GM12873 (cell line): ENCODE results near the gene NTSR1.

Source experiments
- TF ChIP-seq, protein P1 (sequence below): IDR thresholded peaks from 2 replicates; pipeline ENCODE4 v1.5.1; 2012; ENCODE audit warnings: low read depth, mild to moderate bottlenecking, moderate library complexity, low read length, control low read depth; ENCODE audit not compliant: insufficient read depth; ENCODE audit errors: missing control alignments

NTSR1 gene

DNA sequence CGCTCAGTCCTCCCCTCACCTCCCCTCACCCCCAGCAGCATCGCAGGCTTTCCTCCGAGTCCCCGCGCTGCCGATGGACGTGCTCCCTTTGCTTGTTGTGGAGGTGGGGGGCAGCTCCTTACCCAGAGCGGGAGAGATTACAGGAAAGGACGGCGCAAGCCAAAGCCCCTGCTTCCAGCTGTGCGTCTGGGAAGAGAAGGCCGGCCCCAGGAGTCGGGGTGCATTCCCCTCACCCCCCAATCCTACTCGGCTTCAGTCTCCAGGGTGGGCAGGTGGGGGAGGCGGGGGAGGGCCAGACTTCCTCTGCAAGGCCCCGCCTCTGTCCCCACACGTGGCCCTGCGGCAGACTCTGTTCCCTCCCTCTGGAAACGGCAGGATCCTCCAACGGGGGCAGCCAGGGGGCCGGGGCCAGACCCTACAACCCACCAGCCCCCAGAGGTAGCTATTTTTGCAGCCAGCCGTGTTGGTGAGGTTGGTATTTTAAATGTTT, 43.6 kb downstream of the NTSR1 start:
- TF ChIP-seq, protein P1, sequence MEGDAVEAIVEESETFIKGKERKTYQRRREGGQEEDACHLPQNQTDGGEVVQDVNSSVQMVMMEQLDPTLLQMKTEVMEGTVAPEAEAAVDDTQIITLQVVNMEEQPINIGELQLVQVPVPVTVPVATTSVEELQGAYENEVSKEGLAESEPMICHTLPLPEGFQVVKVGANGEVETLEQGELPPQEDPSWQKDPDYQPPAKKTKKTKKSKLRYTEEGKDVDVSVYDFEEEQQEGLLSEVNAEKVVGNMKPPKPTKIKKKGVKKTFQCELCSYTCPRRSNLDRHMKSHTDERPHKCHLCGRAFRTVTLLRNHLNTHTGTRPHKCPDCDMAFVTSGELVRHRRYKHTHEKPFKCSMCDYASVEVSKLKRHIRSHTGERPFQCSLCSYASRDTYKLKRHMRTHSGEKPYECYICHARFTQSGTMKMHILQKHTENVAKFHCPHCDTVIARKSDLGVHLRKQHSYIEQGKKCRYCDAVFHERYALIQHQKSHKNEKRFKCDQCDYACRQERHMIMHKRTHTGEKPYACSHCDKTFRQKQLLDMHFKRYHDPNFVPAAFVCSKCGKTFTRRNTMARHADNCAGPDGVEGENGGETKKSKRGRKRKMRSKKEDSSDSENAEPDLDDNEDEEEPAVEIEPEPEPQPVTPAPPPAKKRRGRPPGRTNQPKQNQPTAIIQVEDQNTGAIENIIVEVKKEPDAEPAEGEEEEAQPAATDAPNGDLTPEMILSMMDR, result no peak

DNA sequence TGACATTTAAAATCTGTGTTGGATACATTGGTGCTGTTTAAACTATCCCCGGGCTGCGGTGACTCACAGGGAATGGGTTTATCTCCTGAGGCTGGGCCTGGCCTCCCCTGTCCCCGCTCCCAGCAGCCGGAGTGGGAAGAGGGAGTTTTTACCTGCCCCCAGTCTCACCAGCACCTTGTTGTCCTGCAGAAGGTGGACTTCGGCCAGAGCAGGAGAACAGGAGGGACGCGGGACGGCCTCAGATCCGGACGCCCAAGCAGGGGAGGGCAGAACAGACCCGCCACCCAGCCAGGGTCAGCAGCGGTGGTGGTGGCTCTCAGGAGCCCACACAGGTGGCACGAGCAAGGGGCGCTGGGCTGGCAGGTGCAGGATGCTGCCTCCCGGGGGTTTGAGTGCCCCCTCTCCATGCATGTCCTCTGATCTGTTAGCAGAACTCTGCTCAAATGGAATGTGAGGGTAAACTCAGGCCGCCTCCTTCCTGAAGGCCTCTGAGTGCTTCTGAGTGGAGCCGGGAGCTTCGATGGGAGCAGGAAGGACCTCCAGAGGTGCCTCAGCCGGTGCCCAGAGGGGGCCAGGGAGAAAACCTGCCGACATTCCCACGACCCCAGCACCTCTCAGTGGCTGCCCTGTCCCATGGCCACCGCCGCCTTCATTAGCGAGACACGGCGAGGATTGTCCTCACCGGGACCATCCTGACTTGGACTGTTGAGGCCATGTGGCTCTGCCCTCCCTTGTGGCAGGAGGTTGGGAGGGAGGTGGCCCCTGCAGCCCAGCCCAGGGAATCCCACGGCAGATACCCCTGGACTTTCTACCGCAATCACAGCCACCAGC, 44.2 kb downstream of the NTSR1 start:
- TF ChIP-seq, protein P1, result no peak

DNA sequence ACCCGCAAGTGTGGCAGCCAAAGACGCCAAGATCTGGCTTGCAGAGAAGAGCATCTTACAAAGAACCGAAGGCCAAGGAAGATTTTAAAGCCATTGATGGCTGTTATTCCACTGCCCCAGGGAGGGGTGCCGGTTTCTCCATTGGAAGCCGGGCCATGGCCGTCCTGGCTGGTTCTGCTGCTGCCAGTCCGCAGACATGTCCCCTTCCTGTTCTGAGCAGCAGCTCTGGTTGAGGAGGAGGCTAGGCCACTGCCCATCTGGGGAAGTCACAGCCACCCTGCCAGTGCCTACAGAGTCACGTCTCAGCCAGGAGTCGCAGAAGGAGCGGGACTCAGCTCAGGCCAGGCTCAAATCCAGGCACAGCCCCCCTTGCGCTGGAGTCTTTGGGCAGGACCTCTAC, 45.0 kb downstream of the NTSR1 start:
- TF ChIP-seq, protein P1, result no peak

- TF ChIP-seq, protein P1, result no peak
Observed at GRCh38 chr20:62754122-62754990, 45.7 kb downstream of the NTSR1 start.

DNA sequence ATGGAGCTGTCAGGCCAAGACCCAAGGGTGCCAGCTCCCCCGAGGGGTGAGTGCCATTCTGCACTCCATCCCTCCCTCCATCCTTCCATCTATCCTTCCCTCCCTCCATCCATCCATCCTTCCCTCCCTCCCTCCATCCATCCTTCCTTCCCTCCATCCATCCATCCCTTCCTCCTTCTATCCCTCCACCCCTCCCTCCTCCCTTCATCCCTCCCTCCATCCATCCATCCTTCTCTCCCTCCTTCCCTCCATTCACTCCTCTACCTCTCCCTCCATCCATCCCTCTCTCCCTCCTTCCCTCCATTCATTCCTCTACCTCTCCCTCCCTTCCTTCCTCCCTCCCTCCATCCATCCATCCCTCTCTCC, 46.3 kb downstream of the NTSR1 start:
- TF ChIP-seq, protein P1, result no peak

DNA sequence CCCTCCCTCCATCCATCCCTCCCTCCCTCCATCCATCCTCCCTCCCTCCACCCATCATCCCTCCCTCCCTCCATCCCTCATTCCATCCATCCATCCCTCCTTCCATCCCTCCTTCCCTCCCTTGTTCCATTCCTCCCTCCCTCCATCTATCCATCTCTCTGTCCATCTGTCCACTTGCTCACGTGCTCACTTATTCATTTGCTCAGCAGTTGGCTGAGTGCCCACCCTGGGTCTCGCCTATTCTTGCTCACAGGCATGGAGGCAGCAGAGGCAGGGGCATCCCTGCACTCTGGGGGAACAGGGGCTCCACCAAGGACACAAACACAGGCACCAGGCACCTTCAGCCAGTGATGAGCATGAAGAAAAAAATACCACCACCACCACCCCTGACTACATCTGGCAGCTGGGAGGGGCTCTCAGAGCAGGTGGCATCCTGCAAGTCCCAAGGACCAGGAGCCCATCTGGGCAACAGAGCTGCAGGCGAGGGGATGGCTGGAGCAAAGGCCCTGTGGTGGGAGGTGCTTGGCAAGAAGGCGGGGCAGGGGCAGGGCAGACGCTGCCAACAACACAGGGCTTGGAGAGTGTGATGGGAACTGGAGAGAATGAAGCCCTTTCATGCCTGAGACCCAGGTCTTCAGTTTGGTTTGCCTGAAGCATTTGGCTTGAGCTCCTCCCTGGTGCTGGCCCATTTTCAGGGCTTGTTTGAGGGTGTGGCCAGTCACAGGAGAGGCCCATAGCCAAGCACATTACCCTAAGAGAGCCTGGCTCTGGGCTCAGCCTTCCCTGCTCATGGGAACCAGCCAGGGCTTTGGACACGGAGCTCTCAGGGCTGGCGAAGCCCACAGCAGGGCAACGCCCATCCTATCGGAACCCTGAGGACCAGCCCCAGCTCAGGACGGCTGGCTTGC, 47.4 kb downstream of the NTSR1 start:
- TF ChIP-seq, protein P1, result no peak
